Type B pancreatic cell (in vitro differentiated cells): ENCODE data around the gene CRB1. TPM values are rescaled to one million over a fixed set of nuclear protein-coding genes. Genes with fewer than 3 reads are reported as not detected.

Source experiments
- DNase-seq: peaks from one replicate; pipeline ENCODE4 v3.0.0; 2021; ENCODE audit warnings: mixed read lengths; ENCODE audit not compliant: unreplicated experiment; ENCODE audit errors: extremely low spot score
- H3K27ac Mint-ChIP-seq: 2 replicates; pipeline ENCODE4 v1.8.0; 2021; ENCODE audit warnings: mild to moderate bottlenecking, mixed read lengths
- H3K27me3 Mint-ChIP-seq: 2 replicates; pipeline ENCODE4 v1.8.0; 2021; ENCODE audit warnings: mixed read lengths
- H3K36me3 Mint-ChIP-seq: 2 replicates; pipeline ENCODE4 v1.8.0; 2021; ENCODE audit warnings: mixed read lengths
- H3K4me1 Mint-ChIP-seq: one replicate; pipeline ENCODE4 v1.8.0; 2021; ENCODE audit warnings: mixed read lengths; ENCODE audit not compliant: unreplicated experiment
- H3K4me3 Mint-ChIP-seq: 2 replicates; pipeline ENCODE4 v1.8.0; 2021; ENCODE audit warnings: mild to moderate bottlenecking, mixed read lengths
- H3K9me3 Mint-ChIP-seq: 2 replicates; pipeline ENCODE4 v1.8.0; 2021; ENCODE audit warnings: mixed read lengths
- total RNA-seq: library from RNA; stranded (reverse); gene quantifications from 2 replicates; pipeline ENCODE4 v1.2.1, GENCODE V29; 2021; ENCODE audit warnings: low replicate concordance
- TF ChIP-seq, protein P1 (sequence below): fragments of 200-600 bp; sonication (generic); conservative IDR thresholded peaks from 2 replicates; pipeline ENCODE4 v1.5.0; 2021; ENCODE audit warnings: antibody characterized with exemption, mild to moderate bottlenecking

The CRB1 gene
- total RNA-seq, 1 donor from 2014 or later = 5.7 TPM

DNA sequence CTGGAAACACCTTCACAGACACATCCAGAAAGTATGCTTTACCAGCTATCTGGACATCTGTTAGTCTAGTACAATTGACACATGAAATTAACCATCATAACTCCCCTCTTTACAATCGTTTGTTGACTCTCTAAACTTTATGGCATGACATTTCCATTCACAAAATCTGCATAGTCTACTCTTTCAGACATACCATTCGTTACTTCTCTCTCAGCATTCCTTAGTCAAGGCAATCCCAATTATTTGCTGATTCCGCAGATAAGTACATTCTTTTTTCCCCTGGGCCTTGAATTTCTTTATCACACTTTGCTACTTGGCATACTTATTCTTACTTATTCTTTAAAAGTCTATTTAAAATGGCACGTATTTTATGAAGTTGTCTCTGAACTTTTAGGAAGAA is 15.1 kb upstream of the CRB1 start:
- Mint-ChIP-seq H3K36me3 (no peaks in the 10 kb centered on the region), H3K27ac (no peak overlapping the region), H3K4me3 (no peak overlapping the region), H3K27me3 (no peaks in the 10 kb centered on the region), H3K9me3 (no peaks in the 10 kb centered on the region), H3K4me1 (no peaks in the 10 kb centered on the region)
- TF ChIP-seq, protein P1, sequence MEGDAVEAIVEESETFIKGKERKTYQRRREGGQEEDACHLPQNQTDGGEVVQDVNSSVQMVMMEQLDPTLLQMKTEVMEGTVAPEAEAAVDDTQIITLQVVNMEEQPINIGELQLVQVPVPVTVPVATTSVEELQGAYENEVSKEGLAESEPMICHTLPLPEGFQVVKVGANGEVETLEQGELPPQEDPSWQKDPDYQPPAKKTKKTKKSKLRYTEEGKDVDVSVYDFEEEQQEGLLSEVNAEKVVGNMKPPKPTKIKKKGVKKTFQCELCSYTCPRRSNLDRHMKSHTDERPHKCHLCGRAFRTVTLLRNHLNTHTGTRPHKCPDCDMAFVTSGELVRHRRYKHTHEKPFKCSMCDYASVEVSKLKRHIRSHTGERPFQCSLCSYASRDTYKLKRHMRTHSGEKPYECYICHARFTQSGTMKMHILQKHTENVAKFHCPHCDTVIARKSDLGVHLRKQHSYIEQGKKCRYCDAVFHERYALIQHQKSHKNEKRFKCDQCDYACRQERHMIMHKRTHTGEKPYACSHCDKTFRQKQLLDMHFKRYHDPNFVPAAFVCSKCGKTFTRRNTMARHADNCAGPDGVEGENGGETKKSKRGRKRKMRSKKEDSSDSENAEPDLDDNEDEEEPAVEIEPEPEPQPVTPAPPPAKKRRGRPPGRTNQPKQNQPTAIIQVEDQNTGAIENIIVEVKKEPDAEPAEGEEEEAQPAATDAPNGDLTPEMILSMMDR = no peak
- no peak for DNase-seq

DNA sequence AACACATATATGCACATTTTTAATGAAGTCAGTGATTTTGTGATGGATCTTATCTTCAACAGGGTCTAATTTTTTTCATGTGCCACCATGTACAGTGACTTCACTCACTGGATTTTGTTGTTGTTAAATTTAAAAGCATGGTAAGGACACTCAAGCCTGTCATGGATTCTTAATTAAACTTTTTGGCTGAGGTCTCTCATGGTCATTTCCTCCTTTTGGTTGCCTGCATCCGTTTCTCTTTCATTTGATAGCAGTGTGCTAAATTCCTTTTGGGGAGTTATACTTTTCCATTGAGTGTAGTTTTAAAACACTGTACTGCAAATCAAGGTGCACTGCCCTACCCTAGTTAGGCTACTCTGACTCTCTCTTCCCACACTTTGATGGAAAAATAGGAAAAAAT is 13.2 kb upstream of the CRB1 start:
- TF ChIP-seq, protein P1 = no peak
- no peaks in the 10 kb centered on the region for H3K9me3 Mint-ChIP-seq
- H3K4me3 Mint-ChIP-seq = no peak overlapping the region
- no peak for DNase-seq
- H3K27me3 Mint-ChIP-seq = no peaks in the 10 kb centered on the region
- H3K36me3 Mint-ChIP-seq = no peaks in the 10 kb centered on the region
- no peak overlapping the region for H3K27ac Mint-ChIP-seq
- H3K4me1 Mint-ChIP-seq = no peaks in the 10 kb centered on the region

DNA sequence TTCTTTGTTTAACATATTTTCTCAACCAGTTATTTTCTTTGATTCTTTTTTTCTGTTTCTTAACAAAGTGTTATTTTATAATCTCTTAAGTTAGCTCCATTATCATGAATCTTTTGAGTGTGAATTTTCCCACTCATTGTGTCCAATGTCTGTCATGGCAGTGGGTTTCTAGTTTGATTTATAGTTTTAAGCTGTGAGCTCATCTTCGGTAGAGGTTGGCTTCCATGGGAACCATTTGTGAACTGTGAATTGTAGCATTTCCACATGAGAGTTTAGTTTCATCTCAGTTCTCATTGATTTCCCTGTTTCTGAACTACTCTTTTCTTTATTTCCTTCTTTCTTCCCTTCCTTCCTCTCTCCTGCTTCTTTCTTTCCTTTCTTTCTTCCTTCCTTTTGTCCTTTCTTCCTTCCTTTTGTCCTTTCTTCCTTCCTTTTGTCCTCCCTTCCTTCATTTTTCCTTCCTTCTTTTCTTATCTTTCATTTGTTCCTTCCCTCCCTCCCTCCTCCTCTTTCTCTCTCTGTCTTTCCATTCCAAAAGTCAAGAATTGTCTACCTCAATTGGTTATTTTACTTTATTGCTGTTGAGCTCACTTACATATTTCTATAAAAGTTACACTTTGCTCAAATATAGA is 3.0 kb upstream of the CRB1 start:
- H3K36me3 Mint-ChIP-seq = no peaks in the 10 kb centered on the region
- H3K9me3 Mint-ChIP-seq = no peaks in the 10 kb centered on the region
- peaks cover 5% of the 10 kb centered on the region for H3K4me1 Mint-ChIP-seq
- peaks cover 3% of the 10 kb centered on the region for H3K27me3 Mint-ChIP-seq
- H3K27ac Mint-ChIP-seq = no peak overlapping the region
- no peak for DNase-seq
- H3K4me3 Mint-ChIP-seq = no peak overlapping the region
- TF ChIP-seq, protein P1 = no peak

DNA sequence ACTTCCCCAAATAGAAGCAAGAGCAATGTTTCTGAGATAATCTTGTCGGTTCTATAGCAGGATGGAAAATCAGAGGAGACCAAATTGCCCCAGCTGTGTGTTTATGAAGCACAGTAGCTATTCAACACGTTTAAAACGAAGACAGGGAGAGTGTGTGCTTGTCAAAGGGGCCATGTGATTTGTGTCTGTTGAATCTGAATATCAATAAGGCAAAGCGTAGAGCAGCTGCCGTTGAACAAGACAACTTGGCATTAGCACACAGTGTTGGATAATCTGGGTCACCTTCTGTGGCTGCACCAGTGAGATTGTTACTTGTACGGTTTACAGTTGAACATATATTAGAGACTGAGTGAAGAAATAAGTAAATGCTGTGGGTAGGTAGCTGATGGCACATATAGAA is 1.0 kb downstream of the CRB1 start:
- no peak for DNase-seq
- Mint-ChIP-seq H3K9me3 (no peaks in the 10 kb centered on the region), H3K27me3 (no peaks in the 10 kb centered on the region), H3K4me3 (no peak overlapping the region), H3K27ac (no peak overlapping the region), H3K4me1 (peaks cover 5% of the 10 kb centered on the region), H3K36me3 (no peaks in the 10 kb centered on the region)
- TF ChIP-seq, protein P1 = no peak

DNA sequence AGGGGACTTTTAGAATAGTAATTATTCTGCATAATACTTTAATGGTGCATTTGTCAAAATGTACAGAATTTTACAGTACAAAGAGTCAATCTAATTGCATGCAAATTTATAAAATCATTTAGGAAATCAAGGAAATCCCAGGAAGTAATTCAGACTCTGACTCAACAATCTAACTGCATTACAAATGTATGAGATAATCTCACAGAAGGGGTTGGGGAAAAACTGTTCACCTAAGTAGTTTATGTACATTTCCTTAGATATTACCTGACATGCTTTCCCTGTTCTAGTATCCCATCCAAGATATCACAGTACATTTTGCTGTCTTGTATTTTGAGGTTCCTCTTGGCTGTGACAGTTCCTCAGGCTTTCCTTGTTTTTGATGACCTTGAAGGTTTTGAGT is 4.7 kb downstream of the CRB1 start:
- H3K27me3 Mint-ChIP-seq = peaks cover 3% of the 10 kb centered on the region
- no peak overlapping the region for H3K4me3 Mint-ChIP-seq

More for the DNA sequence above, 4.7 kb downstream of the CRB1 start:
- no peaks in the 10 kb centered on the region for H3K36me3 Mint-ChIP-seq
- no peaks in the 10 kb centered on the region for H3K9me3 Mint-ChIP-seq
- H3K27ac Mint-ChIP-seq = no peak overlapping the region
- TF ChIP-seq, protein P1 = no peak
- DNase-seq = no peak
- peaks cover 5% of the 10 kb centered on the region for H3K4me1 Mint-ChIP-seq
